ENCODE measurements around the gene TRNP1. TPM values are rescaled to one million over a fixed set of nuclear protein-coding genes. Genes with fewer than 3 reads are reported as not detected.

TRNP1 gene
- total RNA-seq, 2 experiments from 2014 or later: 0.19 to 0.20 TPM

DNA sequence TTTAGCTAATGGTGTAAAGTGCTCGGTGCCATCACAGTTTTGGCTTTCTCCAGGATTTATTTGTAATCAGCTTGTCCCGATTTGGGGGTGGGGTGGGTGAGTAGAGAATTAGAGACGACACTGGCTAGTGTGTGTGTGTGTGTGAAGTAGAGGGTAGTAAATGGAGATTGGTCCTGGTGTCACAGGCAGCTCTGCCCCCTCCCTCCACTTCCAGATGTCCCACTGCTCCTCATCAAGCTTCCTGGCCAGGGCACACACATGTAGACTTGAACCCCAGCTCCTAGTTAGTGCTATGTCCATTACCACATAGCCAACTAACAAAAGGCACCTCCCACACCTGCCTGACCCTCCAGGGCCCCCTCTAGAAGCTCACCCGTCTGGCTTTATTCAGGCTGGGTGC is 3.2 kb downstream of the TRNP1 start:
- POLR2A ChIA-PET: no interaction called here
- H3K27me3 Mint-ChIP-seq: peaks cover 53% of the 10 kb centered on the region
- Histone ChIP-seq H3K4me1 (ENCODE audit: insufficient read depth, low read length) (peaks cover 23% of the 10 kb centered on the region), H3K27ac (ENCODE audit: low read depth in 1 of 2, low read length in 2 of 2) (no peak overlapping the region), H3K4me3 (ENCODE audit: low read length) (no peak overlapping the region), H3K27me3 (ENCODE audit: control insufficient read depth in 1 of 2, insufficient read depth in 2 of 2, low read length in 2 of 2) (peaks cover 39 to 44% of the 10 kb centered on the region in 2 experiments), H3K9me3 (ENCODE audit: control insufficient read depth in 1 of 2, insufficient read depth in 1 of 2, low read length in 2 of 2) (peaks cover 0 to 5% of the 10 kb centered on the region in 2 experiments), H3K36me3 (ENCODE audit: insufficient read depth, low read length) (no peaks in the 10 kb centered on the region)
- DNase-seq (no peak), ATAC-seq (ENCODE audit: poor library complexity) (no peak)
- H3K36me3 Mint-ChIP-seq (ENCODE audit: low read depth): no peaks in the 10 kb centered on the region
- H3K4me3 Mint-ChIP-seq: no peak overlapping the region
- no peak overlapping the region for H3K27ac Mint-ChIP-seq
- H3K4me1 Mint-ChIP-seq (ENCODE audit: low read depth): peaks cover 16% of the 10 kb centered on the region
- intact Hi-C loops (cut with DNase I, micrococcal nuclease): loop anchor here (1.0 to 10.0 kb wide), 3 partner anchors 100 to 778 kb away; partner anchors contain the start of gene STX12 (in 1 of the 2)
- CTCF ChIA-PET: interaction anchor here (0.5 to 1.3 kb wide), 5 partner anchors 15 to 579 kb away, joined by 3 to 4 read pairs (median 3); no protein-coding TSS in a partner anchor
- H3K9me3 Mint-ChIP-seq: no peaks in the 10 kb centered on the region
- TF ChIP-seq, protein P1, sequence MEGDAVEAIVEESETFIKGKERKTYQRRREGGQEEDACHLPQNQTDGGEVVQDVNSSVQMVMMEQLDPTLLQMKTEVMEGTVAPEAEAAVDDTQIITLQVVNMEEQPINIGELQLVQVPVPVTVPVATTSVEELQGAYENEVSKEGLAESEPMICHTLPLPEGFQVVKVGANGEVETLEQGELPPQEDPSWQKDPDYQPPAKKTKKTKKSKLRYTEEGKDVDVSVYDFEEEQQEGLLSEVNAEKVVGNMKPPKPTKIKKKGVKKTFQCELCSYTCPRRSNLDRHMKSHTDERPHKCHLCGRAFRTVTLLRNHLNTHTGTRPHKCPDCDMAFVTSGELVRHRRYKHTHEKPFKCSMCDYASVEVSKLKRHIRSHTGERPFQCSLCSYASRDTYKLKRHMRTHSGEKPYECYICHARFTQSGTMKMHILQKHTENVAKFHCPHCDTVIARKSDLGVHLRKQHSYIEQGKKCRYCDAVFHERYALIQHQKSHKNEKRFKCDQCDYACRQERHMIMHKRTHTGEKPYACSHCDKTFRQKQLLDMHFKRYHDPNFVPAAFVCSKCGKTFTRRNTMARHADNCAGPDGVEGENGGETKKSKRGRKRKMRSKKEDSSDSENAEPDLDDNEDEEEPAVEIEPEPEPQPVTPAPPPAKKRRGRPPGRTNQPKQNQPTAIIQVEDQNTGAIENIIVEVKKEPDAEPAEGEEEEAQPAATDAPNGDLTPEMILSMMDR (IDR thresholded peaks at IDR 0.05): no peak

DNA sequence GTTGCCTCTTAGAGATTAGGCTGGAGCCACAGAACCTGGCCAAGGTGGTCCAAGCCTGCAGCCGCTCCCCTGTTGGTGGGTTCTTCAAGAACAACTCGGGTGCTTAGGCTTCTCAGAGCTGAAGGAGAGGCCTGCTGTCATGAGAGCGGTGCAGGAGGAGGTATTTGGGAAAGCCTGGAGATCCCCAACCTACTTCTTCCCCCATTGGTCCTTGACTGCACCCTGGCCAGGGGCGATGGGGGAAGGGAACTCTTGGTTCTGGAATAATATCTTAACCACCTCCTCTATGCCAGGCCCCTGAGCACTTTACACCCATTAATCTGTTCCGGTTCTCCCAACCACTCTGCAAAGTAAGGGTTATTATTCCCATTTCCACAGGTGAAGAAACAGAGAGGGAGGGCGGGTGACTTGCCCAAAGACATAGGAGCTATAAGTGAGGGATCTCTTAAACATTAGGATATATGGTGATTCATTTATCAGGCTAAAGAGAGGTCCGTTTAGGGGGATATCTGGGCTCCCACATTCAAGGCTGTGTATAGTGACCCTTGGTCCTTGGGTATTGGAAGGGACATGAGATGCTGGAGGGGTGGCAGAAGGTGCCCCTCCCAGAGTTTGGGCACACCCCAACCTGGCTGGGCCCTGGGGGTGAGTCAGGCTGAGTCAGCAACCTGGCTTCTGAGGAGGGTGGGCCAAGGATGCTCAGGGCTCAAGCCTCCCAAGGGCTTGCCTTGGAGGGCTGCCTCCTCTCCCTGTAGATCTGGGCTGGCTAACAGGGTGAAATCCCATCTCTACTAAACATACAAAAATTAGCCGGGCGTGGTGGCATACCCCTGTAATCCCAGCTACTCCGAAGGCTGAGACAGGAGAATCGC is 5.2 kb downstream of the TRNP1 start:
- H3K4me3 ChIP-seq (ENCODE audit: low read length): no peak overlapping the region
- intact Hi-C loops (cut with DNase I, micrococcal nuclease): loop anchor here in 1 of 2 experiments (10.0 kb wide), 1 partner anchor 776 kb away; the partner anchor contains the start of gene STX12
- ATAC-seq (ENCODE audit: poor library complexity) (no peak), DNase-seq (no peak)
- H3K27ac Mint-ChIP-seq: no peak overlapping the region
- no peaks in the 10 kb centered on the region for H3K9me3 Mint-ChIP-seq
- TF ChIP-seq, protein P1 (IDR thresholded peaks at IDR 0.05): no peak
- CTCF ChIA-PET: interaction anchor here (0.5 to 1.1 kb wide), 4 partner anchors 12 to 895 kb away, joined by 3 to 5 read pairs (median 4); no protein-coding TSS in a partner anchor
- no peaks in the 10 kb centered on the region for H3K9me3 ChIP-seq (ENCODE audit: control insufficient read depth in 1 of 2, insufficient read depth in 1 of 2, low read length in 2 of 2)
- no peaks in the 10 kb centered on the region for H3K36me3 ChIP-seq (ENCODE audit: insufficient read depth, low read length)
- H3K27me3 Mint-ChIP-seq: peaks cover 35% of the 10 kb centered on the region
- peaks cover 15% of the 10 kb centered on the region for H3K4me1 ChIP-seq (ENCODE audit: insufficient read depth, low read length)
- H3K27ac ChIP-seq (ENCODE audit: low read depth in 1 of 2, low read length in 2 of 2): no peak overlapping the region
- no peaks in the 10 kb centered on the region for H3K36me3 Mint-ChIP-seq (ENCODE audit: low read depth)
- POLR2A ChIA-PET: no interaction called here
- peaks cover 31 to 32% of the 10 kb centered on the region in 2 experiments for H3K27me3 ChIP-seq (ENCODE audit: control insufficient read depth in 1 of 2, insufficient read depth in 2 of 2, low read length in 2 of 2)
- no peak overlapping the region for H3K4me3 Mint-ChIP-seq
- H3K4me1 Mint-ChIP-seq (ENCODE audit: low read depth): peaks cover 7% of the 10 kb centered on the region

GRCh38 chr1:26999440-26999987 is 6.0 kb downstream of the TRNP1 start:
- ATAC-seq (ENCODE audit: poor library complexity) (no peak), DNase-seq (no peak)
- Mint-ChIP-seq H3K4me1 (ENCODE audit: low read depth) (peaks cover 7% of the 10 kb centered on the region), H3K36me3 (ENCODE audit: low read depth) (no peaks in the 10 kb centered on the region), H3K27ac (no peak overlapping the region), H3K4me3 (no peak overlapping the region), H3K27me3 (peaks cover 33% of the 10 kb centered on the region), H3K9me3 (no peaks in the 10 kb centered on the region)
- CTCF ChIA-PET: no interaction called here
- peaks cover 12% of the 10 kb centered on the region for H3K4me1 ChIP-seq (ENCODE audit: insufficient read depth, low read length)
- POLR2A ChIA-PET: no interaction called here
- no peak overlapping the region for H3K27ac ChIP-seq (ENCODE audit: low read depth in 1 of 2, low read length in 2 of 2)
- no peak overlapping the region for H3K4me3 ChIP-seq (ENCODE audit: low read length)
- no peaks in the 10 kb centered on the region for H3K36me3 ChIP-seq (ENCODE audit: insufficient read depth, low read length)
- no peaks in the 10 kb centered on the region for H3K9me3 ChIP-seq (ENCODE audit: control insufficient read depth in 1 of 2, insufficient read depth in 1 of 2, low read length in 2 of 2)
- TF ChIP-seq, protein P1 (IDR thresholded peaks at IDR 0.05): no peak
- H3K27me3 ChIP-seq (ENCODE audit: control insufficient read depth in 1 of 2, insufficient read depth in 2 of 2, low read length in 2 of 2): peaks cover 29 to 30% of the 10 kb centered on the region in 2 experiments
- intact Hi-C loops (cut with DNase I, micrococcal nuclease): loop anchor here in 1 of 2 experiments (10.0 kb wide), 1 partner anchor 775 kb away; the partner anchor contains the start of gene STX12
